GM21390 (cell line): ENCODE results near the gene OVAAL.

Experiments
- ATAC-seq: cut with Tn5 transposase; IDR thresholded peaks from one replicate; pipeline ENCODE4 v1.9.1; 2021; ENCODE audit not compliant: unreplicated experiment

The OVAAL gene

GRCh38 chr1:180603223-180603849 is 44.6 kb downstream of the OVAAL start:
- no peak for ATAC-seq

- ATAC-seq, result no peak
Measured at GRCh38 chr1:180603850-180604226, 45.1 kb downstream of the OVAAL start.

GRCh38 chr1:180606155-180606554 is 47.4 kb downstream of the OVAAL start:
- no peak for ATAC-seq

- ATAC-seq, result no peak
Measured at GRCh38 chr1:180609643-180610555, 51.1 kb downstream of the OVAAL start.

GRCh38 chr1:180610556-180611015 is 51.8 kb downstream of the OVAAL start:
- no peak for ATAC-seq

GRCh38 chr1:180611016-180611930 is 52.5 kb downstream of the OVAAL start:
- no peak for ATAC-seq

GRCh38 chr1:180612632-180613031 is 53.9 kb downstream of the OVAAL start:
- no peak for ATAC-seq

GRCh38 chr1:180614730-180615129 is 56.0 kb downstream of the OVAAL start:
- ATAC-seq, result no peak

- ATAC-seq, result no peak
Measured at GRCh38 chr1:180615493-180616290, 56.9 kb downstream of the OVAAL start.
